Measurements from ENCODE around the gene LAMP1.
A peak's percentile ranks its signal among the peaks of the same experiment; 100 is the strongest.
"Not testable (repeated sequence)": the region's sequence is repeated elsewhere in the genome, so short reads cannot be mapped to it uniquely, and the experiment has no call there.

Gene LAMP1

GRCh38 chr13:113365971-113366588 is 69.0 kb downstream of the LAMP1 start:
- no peak for DNase-seq
- intact Hi-C loops (cut with DNase I), result no loop called here

DNA sequence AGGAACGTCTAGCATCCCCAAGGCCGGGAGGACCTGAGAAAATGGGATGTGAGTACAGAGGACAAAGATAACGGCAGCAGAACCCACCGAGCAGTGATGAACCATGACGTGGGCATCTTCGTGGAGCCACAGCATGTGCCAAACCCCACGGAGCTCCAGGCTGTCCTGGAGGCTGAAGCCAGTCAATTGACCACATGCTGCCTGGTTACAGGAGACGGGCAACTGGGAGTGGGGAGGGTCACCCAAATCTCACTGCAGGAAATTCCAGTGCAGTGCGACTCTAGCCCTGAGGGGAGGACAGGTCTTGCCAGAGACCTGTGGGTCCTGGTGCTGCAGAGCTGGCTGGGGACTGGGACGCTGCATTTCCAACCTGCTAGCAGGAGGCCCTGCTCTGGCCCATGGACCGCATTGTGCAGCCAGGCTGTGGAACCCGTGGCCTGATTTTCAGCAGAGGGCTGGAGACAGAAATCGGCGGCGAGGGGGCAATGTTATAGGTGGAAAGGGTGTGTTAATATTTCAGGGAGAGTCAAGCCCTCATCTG is 70.1 kb downstream of the LAMP1 start:
- intact Hi-C loops (cut with DNase I), result no loop called here
- DNase-seq, result peak in 1 of 42 donors; percentile 28

GRCh38 chr13:113367771-113368170 is 70.7 kb downstream of the LAMP1 start:
- intact Hi-C loops (cut with DNase I), result no loop called here

DNA sequence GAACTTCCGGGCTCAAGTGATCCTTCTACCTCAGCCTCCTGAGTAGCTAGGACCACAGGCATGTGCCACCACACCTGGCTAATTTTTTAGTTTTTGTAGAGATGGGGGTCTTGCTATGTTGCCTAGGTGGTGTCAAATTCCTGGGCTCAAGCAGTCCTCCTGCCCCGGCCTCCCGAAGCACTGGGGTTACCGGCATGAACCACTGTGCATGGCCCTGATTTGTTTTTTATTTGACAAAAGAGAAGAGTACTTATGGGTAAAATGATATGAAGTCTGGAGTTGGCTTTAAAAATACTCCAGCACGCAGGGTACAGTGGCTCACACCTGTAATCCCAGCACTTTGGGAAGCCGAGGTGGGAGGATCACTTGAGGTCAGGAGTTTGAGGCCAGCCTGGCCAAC is 71.3 kb downstream of the LAMP1 start:
- intact Hi-C loops (cut with DNase I), result not testable (repeated sequence)
- DNase-seq, result peak in 2 of 42 donors; percentile 13 to 25

More at GRCh38 chr13:113367771-113368170, 70.7 kb downstream of the LAMP1 start:
- DNase-seq, result peak in 2 of 42 donors; percentile 21 to 23

- intact Hi-C loops (cut with DNase I), result no loop called here
- peak in 2 of 42 donors; percentile 32 to 33 for DNase-seq
Observed at GRCh38 chr13:113369189-113369588, 72.2 kb downstream of the LAMP1 start.

DNA sequence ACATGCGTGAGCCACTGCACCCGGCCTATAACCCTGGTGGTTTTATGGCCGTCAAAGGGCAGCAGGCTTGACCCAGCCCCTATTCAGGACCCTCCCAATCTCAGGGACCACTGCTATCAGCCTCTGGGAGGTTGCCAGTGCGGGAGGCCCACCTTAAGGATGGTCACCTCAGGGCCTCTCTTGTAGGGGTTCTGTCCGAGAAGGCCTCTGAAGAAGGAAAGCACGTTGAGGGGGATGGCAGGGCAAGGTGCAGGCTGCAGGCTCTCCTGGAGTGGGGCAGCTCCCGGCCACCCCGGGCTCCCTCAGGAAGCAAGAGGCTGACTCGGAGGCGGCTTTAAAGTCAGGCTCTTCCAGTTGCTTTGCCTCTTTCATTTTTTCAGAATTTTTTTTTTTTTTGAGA is 72.8 kb downstream of the LAMP1 start:
- DNase-seq, result peak in 2 of 42 donors; percentile 12 to 24
- intact Hi-C loops (cut with DNase I), result no loop called here

- intact Hi-C loops (cut with DNase I), result no loop called here
Observed at GRCh38 chr13:113371061-113371460, 74.0 kb downstream of the LAMP1 start.

DNA sequence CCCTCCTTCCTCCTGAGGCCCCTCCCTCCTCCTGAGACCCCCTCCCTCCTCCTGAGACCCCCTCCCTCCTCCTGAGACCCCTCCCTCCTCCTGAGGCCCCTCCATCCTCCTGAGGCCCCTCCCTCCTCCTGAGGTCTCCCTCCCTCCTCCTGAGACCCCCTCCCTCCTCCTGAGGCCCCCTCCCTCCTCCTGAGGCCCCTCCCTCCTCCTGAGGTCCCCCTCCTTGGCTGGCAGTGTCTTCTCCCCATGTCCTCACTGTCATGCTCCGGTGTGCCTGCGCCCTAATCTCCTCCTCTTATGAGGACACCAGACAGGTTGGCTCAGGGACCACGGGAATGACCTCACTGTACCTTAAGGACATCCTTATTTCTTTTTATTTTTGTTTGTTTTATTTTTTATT is 74.7 kb downstream of the LAMP1 start:
- intact Hi-C loops (cut with DNase I), result not testable (repeated sequence)
- peak in 1 of 42 donors; percentile 12 for DNase-seq

More at GRCh38 chr13:113371061-113371460, 74.0 kb downstream of the LAMP1 start:
- peak in 2 of 42 donors; percentile 3 to 13 for DNase-seq
